ENCODE measurements around the gene ANKIB1.
"Not testable (repeated sequence)": the region's sequence is repeated elsewhere in the genome, so short reads cannot be mapped to it uniquely, and the experiment has no call there.

ANKIB1 gene

GRCh38 chr7:92245487-92246359, at the start of gene ANKIB1, which contains the start of gene KRIT1:
Gene ANKIB1 (plus strand): TSS chr7:92245974. CDS start chr7:92294979, 49,005 bp downstream.
Gene KRIT1 (minus strand): TSS chr7:92245914. CDS start chr7:92242135, 3,779 bp downstream.
- peak; percentile 96 for DNase-seq (ENCODE audit: low spot score)

GRCh38 chr7:92200791-92201190, 45.0 kb upstream of the ANKIB1 start:
- no peak for DNase-seq (ENCODE audit: low spot score)

GRCh38 chr7:92205987-92206386, 39.8 kb upstream of the ANKIB1 start:
- no peak for DNase-seq (ENCODE audit: low spot score)

- DNase-seq (ENCODE audit: low spot score): no peak
These were observed 39.1 kb upstream of the ANKIB1 start for GRCh38 chr7:92206672-92207071.

GRCh38 chr7:92221766-92222165, 24.0 kb upstream of the ANKIB1 start:
- no peak for DNase-seq (ENCODE audit: low spot score)

- no peak for DNase-seq (ENCODE audit: low spot score)
These were observed 18.8 kb upstream of the ANKIB1 start for GRCh38 chr7:92226981-92227380.

GRCh38 chr7:92228100-92228499, 17.7 kb upstream of the ANKIB1 start:
- no peak for DNase-seq (ENCODE audit: low spot score)

GRCh38 chr7:92228742-92229141, 17.0 kb upstream of the ANKIB1 start:
- no peak for DNase-seq (ENCODE audit: low spot score)

GRCh38 chr7:92230547-92230946, 15.2 kb upstream of the ANKIB1 start:
- DNase-seq (ENCODE audit: low spot score): no peak

GRCh38 chr7:92242972-92243371, 2.8 kb upstream of the ANKIB1 start:
- no peak for DNase-seq (ENCODE audit: low spot score)

- peak; percentile 66 for DNase-seq (ENCODE audit: low spot score)
These were observed 827 bp upstream of the ANKIB1 start for GRCh38 chr7:92244808-92245486.

- peak; percentile 81 for DNase-seq (ENCODE audit: low spot score)
These were observed 757 bp downstream of the ANKIB1 start for GRCh38 chr7:92246360-92247101.

GRCh38 chr7:92250603-92251002, 4.8 kb downstream of the ANKIB1 start:
- DNase-seq (ENCODE audit: low spot score): no peak

GRCh38 chr7:92251181-92251580, 5.4 kb downstream of the ANKIB1 start:
- DNase-seq (ENCODE audit: low spot score): no peak

GRCh38 chr7:92253251-92253650, 7.5 kb downstream of the ANKIB1 start:
- DNase-seq (ENCODE audit: low spot score): no peak

GRCh38 chr7:92254800-92255199, 9.0 kb downstream of the ANKIB1 start:
- not testable (repeated sequence) for DNase-seq (ENCODE audit: low spot score)

- DNase-seq (ENCODE audit: low spot score): no peak
These were observed 9.5 kb downstream of the ANKIB1 start for GRCh38 chr7:92255308-92255707.

GRCh38 chr7:92259062-92259461, 13.3 kb downstream of the ANKIB1 start:
- DNase-seq (ENCODE audit: low spot score): no peak

- DNase-seq (ENCODE audit: low spot score): peak; percentile 19
These were observed 14.0 kb downstream of the ANKIB1 start for GRCh38 chr7:92259610-92260247.

GRCh38 chr7:92260248-92260781, 14.5 kb downstream of the ANKIB1 start:
- DNase-seq (ENCODE audit: low spot score): no peak

- DNase-seq (ENCODE audit: low spot score): no peak
These were observed 20.9 kb downstream of the ANKIB1 start for GRCh38 chr7:92266415-92267241.

Measured in NAMALWA (cell line).